T1000 (cell line): ENCODE data around the gene CYP4F11.
"Not testable (repeated sequence)": the region's sequence is repeated elsewhere in the genome, so short reads cannot be mapped to it uniquely, and the experiment has no call there.

ENCODE experiments used
- DNase-seq: peaks from one replicate; lab custom pipeline; 2025; ENCODE audit warnings: mixed read lengths; lab: John Stamatoyannopoulos, UW

The CYP4F11 gene

GRCh38 chr19:15922021-15922420 lies 12.3 kb downstream of the CYP4F11 start:
- no peak for DNase-seq

GRCh38 chr19:15919243-15919642 lies 15.1 kb downstream of the CYP4F11 start:
- DNase-seq, result no peak

- no peak for DNase-seq
Observed at GRCh38 chr19:15915109-15915508, 19.2 kb downstream of the CYP4F11 start.

- DNase-seq, result no peak
Observed at GRCh38 chr19:15913830-15914229, 20.5 kb downstream of the CYP4F11 start.

GRCh38 chr19:15913384-15913783 lies 20.9 kb downstream of the CYP4F11 start:
- DNase-seq, result no peak

GRCh38 chr19:15911599-15912235 lies 22.6 kb downstream of the CYP4F11 start:
- DNase-seq, result no peak

- DNase-seq, result no peak
Observed at GRCh38 chr19:15905026-15905425, 29.3 kb downstream of the CYP4F11 start.

- not testable (repeated sequence) for DNase-seq
Observed at GRCh38 chr19:15902898-15903297, 31.4 kb downstream of the CYP4F11 start.

- DNase-seq, result no peak
Observed at GRCh38 chr19:15902254-15902653, 32.1 kb downstream of the CYP4F11 start.

GRCh38 chr19:15900504-15900903 lies 33.8 kb downstream of the CYP4F11 start:
- DNase-seq, result no peak

GRCh38 chr19:15900032-15900431 lies 34.3 kb downstream of the CYP4F11 start:
- DNase-seq, result not testable (repeated sequence)

GRCh38 chr19:15899561-15899960 lies 34.8 kb downstream of the CYP4F11 start:
- DNase-seq, result not testable (repeated sequence)

GRCh38 chr19:15897738-15898276 lies 36.5 kb downstream of the CYP4F11 start, which contains the start of gene CYP4F2:
Gene CYP4F2 (minus strand): TSS chr19:15898074. CDS start chr19:15897611, 463 bp downstream.
- DNase-seq, result no peak

- no peak for DNase-seq
Observed at GRCh38 chr19:15897026-15897737, 37.1 kb downstream of the CYP4F11 start.

GRCh38 chr19:15895876-15896430 lies 38.4 kb downstream of the CYP4F11 start:
- no peak for DNase-seq

GRCh38 chr19:15894359-15894758 lies 40.0 kb downstream of the CYP4F11 start:
- DNase-seq, result no peak

GRCh38 chr19:15893477-15893876 lies 40.9 kb downstream of the CYP4F11 start:
- no peak for DNase-seq

- no peak for DNase-seq
Observed at GRCh38 chr19:15892012-15892411, 42.3 kb downstream of the CYP4F11 start.

GRCh38 chr19:15891434-15891833 lies 42.9 kb downstream of the CYP4F11 start:
- DNase-seq, result no peak

- DNase-seq, result not testable (repeated sequence)
Observed at GRCh38 chr19:15889339-15889738, 45.0 kb downstream of the CYP4F11 start.

GRCh38 chr19:15885919-15886318 lies 48.4 kb downstream of the CYP4F11 start:
- DNase-seq, result no peak

- no peak for DNase-seq
Observed at GRCh38 chr19:15885167-15885566, 49.2 kb downstream of the CYP4F11 start.

GRCh38 chr19:15883329-15883728 lies 51.0 kb downstream of the CYP4F11 start:
- not testable (repeated sequence) for DNase-seq
